Activated CD4-positive, alpha-beta T cell treated with anti-CD3 and anti-CD28 coated beads, Interleukin-2, amount 10 ng/mL, durations not matched to agents 7 days and 5 days (primary cell): ENCODE results near the gene BPIFB6. TPM values are rescaled to one million over a fixed set of nuclear protein-coding genes. Genes with fewer than 3 reads are reported as not detected.

ENCODE experiments used
- CTCF ChIA-PET: fragments of 350-600 bp; sonication (Branson Sonifier 250); formaldehyde crosslinking; loops from one replicate; lab custom pipeline; 2021; ENCODE audit warnings: antibody characterized with exemption; lab: Charles Lee
- POLR2A ChIA-PET: fragments of 350-600 bp; sonication (Branson Sonifier 250); formaldehyde crosslinking; loops from one replicate; lab custom pipeline; 2021; ENCODE audit warnings: antibody characterized with exemption; lab: Charles Lee
- DNase-seq: peaks from one replicate; pipeline ENCODE4 v3.0.0-alpha.2; 2020
- H3K27ac Mint-ChIP-seq: one replicate; pipeline ENCODE4 v1.8.0; 2021; ENCODE audit warnings: mild to moderate bottlenecking, moderate library complexity, mixed read lengths
- H3K27me3 Mint-ChIP-seq: one replicate; pipeline ENCODE4 v1.8.0; 2021; ENCODE audit warnings: mixed read lengths
- H3K36me3 Mint-ChIP-seq: one replicate; pipeline ENCODE4 v1.8.0; 2021; ENCODE audit warnings: low read depth, mixed read lengths
- H3K4me1 Mint-ChIP-seq: one replicate; pipeline ENCODE4 v1.8.0; 2021; ENCODE audit warnings: mixed read lengths
- H3K4me3 Mint-ChIP-seq: one replicate; pipeline ENCODE4 v1.8.0; 2021; ENCODE audit warnings: mild to moderate bottlenecking, moderate library complexity, mixed read lengths
- H3K9me3 Mint-ChIP-seq: one replicate; pipeline ENCODE4 v1.8.0; 2021; ENCODE audit warnings: mixed read lengths
- total RNA-seq, 2 experiments: library from RNA; stranded (reverse); gene quantifications; one replicate each; pipeline ENCODE4 v1.2.3, GENCODE V29; 2021

The BPIFB6 gene
- total RNA-seq, 2 experiments from 2014 or later, result not detected

DNA sequence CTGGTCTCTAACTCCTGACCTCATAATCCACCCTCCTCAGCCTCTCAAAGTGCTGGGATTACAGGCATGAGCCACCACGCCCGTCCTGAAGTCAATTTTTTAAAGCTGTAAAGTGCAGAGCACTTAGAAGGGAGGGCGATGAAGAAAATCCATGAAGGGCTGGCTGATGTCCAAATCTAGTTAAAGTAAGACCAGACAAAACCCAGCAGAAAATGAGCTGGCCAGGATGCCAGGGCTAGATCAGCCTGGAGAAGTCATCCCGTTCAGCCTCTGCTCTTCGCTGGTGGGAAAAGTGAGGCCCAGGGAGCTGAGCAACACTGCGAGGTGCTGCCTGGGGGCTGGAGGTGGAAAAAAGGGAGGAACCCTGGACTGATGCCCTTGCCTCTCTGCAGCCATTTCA lies 51.1 kb downstream of the BPIFB6 start:
- no peaks in the 10 kb centered on the region for H3K4me1 Mint-ChIP-seq
- POLR2A ChIA-PET, result no interaction called here
- no peaks in the 10 kb centered on the region for H3K36me3 Mint-ChIP-seq
- H3K9me3 Mint-ChIP-seq, result no peaks in the 10 kb centered on the region
- no peak overlapping the region for H3K27ac Mint-ChIP-seq
- no peaks in the 10 kb centered on the region for H3K27me3 Mint-ChIP-seq
- no peak for DNase-seq
- no peak overlapping the region for H3K4me3 Mint-ChIP-seq
- CTCF ChIA-PET, result interaction anchor here (0.7 kb wide), 1 partner anchor 438 kb away, joined by 3 read pairs; no protein-coding TSS in a partner anchor

GRCh38 chr20:33083544-33084340 lies 52.3 kb downstream of the BPIFB6 start:
- ChIA-PET CTCF (interaction anchor here (0.8 to 1.0 kb wide), 2 partner anchors 10 to 182 kb away, joined by 3 read pairs; no protein-coding TSS in a partner anchor), POLR2A (interaction anchor here (0.6 kb wide), 1 partner anchor 202 kb away, joined by 3 read pairs; no protein-coding TSS in a partner anchor)
- Mint-ChIP-seq H3K36me3 (no peaks in the 10 kb centered on the region), H3K27me3 (no peaks in the 10 kb centered on the region), H3K4me1 (no peaks in the 10 kb centered on the region), H3K4me3 (no peak overlapping the region), H3K27ac (no peak overlapping the region), H3K9me3 (no peaks in the 10 kb centered on the region)
- DNase-seq, result no peak

- Mint-ChIP-seq H3K36me3 (no peaks in the 10 kb centered on the region), H3K9me3 (no peaks in the 10 kb centered on the region), H3K4me3 (no peak overlapping the region), H3K27me3 (no peaks in the 10 kb centered on the region), H3K4me1 (no peaks in the 10 kb centered on the region), H3K27ac (no peak overlapping the region)
- ChIA-PET POLR2A (no interaction called here), CTCF (interaction anchor here (0.8 to 1.1 kb wide), 3 partner anchors 11 to 183 kb away, joined by 3 read pairs; no protein-coding TSS in a partner anchor)
- DNase-seq, result no peak
These were observed 53.3 kb downstream of the BPIFB6 start for GRCh38 chr20:33084722-33085121.

- no peaks in the 10 kb centered on the region for H3K36me3 Mint-ChIP-seq
- H3K4me3 Mint-ChIP-seq, result no peak overlapping the region
- H3K9me3 Mint-ChIP-seq, result no peaks in the 10 kb centered on the region
- DNase-seq, result no peak
- H3K27me3 Mint-ChIP-seq, result no peaks in the 10 kb centered on the region
- POLR2A ChIA-PET, result no interaction called here
- no peak overlapping the region for H3K27ac Mint-ChIP-seq
- no peaks in the 10 kb centered on the region for H3K4me1 Mint-ChIP-seq
- CTCF ChIA-PET, result interaction anchor here (1.2 kb wide), 1 partner anchor 10 kb away, joined by 3 read pairs; no protein-coding TSS in a partner anchor
These were observed 54.7 kb downstream of the BPIFB6 start for GRCh38 chr20:33086052-33086722.

DNA sequence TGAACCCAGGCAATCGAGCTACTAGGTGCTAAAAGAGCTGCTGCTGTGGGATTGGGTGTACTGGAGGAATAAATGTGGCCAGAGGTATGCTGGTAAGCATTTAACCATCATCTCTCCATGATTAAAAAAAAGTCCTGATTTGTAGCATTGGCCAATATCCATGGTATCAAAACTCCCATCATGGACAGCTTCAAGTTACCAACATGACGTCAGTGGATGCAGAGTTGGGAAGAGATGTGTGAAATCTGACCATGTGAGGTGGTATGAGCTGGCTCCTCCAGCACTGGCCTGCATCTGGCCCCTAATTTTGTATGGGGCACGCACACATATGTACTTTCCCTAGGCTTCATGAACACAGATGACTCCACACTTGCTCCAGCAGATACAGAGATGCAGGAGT lies 59.7 kb downstream of the BPIFB6 start:
- H3K27ac Mint-ChIP-seq, result no peak overlapping the region
- no peak for DNase-seq
- H3K4me3 Mint-ChIP-seq, result no peak overlapping the region
- no peaks in the 10 kb centered on the region for H3K27me3 Mint-ChIP-seq
- H3K36me3 Mint-ChIP-seq, result no peaks in the 10 kb centered on the region
- POLR2A ChIA-PET, result no interaction called here
- no peaks in the 10 kb centered on the region for H3K4me1 Mint-ChIP-seq
- H3K9me3 Mint-ChIP-seq, result no peaks in the 10 kb centered on the region
- CTCF ChIA-PET, result no interaction called here

- Mint-ChIP-seq H3K27ac (no peak overlapping the region), H3K36me3 (no peaks in the 10 kb centered on the region), H3K27me3 (no peaks in the 10 kb centered on the region), H3K9me3 (no peaks in the 10 kb centered on the region), H3K4me1 (no peaks in the 10 kb centered on the region), H3K4me3 (no peak overlapping the region)
- ChIA-PET CTCF (no interaction called here), POLR2A (no interaction called here)
- no peak for DNase-seq
These were observed 60.2 kb downstream of the BPIFB6 start for GRCh38 chr20:33091693-33092092.

- no peak overlapping the region for H3K27ac Mint-ChIP-seq
- no peak overlapping the region for H3K4me3 Mint-ChIP-seq
- CTCF ChIA-PET, result no interaction called here
- POLR2A ChIA-PET, result no interaction called here
- H3K27me3 Mint-ChIP-seq, result no peaks in the 10 kb centered on the region
- DNase-seq, result no peak
- no peaks in the 10 kb centered on the region for H3K36me3 Mint-ChIP-seq
- H3K4me1 Mint-ChIP-seq, result no peaks in the 10 kb centered on the region
- no peaks in the 10 kb centered on the region for H3K9me3 Mint-ChIP-seq
These were observed 60.9 kb downstream of the BPIFB6 start for GRCh38 chr20:33092361-33092760.

DNA sequence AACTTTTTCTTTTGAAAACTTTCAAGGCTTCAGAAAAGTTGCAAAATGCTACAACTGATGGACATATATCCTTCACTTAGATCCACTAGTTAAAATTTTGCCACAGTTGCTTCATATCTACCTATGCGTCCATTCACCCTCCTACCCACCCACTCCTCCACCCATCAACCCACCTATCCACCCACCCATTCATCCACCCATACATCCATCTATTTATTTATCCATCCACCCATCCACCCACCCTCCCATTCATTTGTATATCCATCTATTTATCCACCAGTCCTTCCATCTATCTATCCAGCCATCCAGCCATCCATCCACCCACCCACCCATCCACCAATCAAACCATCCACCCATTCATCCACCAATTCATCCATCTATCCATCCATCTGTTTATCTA lies 61.6 kb downstream of the BPIFB6 start:
- DNase-seq, result no peak
- Mint-ChIP-seq H3K27ac (no peak overlapping the region), H3K9me3 (no peaks in the 10 kb centered on the region), H3K36me3 (no peaks in the 10 kb centered on the region), H3K27me3 (no peaks in the 10 kb centered on the region), H3K4me1 (no peaks in the 10 kb centered on the region), H3K4me3 (no peak overlapping the region)
- ChIA-PET POLR2A (no interaction called here), CTCF (no interaction called here)

DNA sequence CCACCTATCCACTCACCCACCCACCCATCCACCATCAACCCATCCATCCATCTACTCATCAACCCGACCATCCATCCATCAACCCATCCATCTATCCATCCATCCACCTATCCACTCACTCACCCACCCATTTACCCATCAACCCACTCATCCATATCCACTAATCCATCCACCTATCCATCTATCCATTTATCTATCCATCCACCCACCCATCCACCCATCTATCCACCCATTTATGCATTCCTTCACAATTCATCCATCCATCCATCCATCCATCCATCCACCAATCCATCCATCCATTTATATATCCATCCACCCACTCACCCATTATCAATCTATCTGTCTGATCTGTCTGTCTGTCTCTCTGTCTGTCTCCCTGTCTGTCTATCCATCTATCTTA lies 62.1 kb downstream of the BPIFB6 start:
- no peak for DNase-seq
- Mint-ChIP-seq H3K9me3 (no peaks in the 10 kb centered on the region), H3K27ac (no peak overlapping the region), H3K36me3 (no peaks in the 10 kb centered on the region), H3K4me3 (no peak overlapping the region), H3K4me1 (no peaks in the 10 kb centered on the region), H3K27me3 (no peaks in the 10 kb centered on the region)
- ChIA-PET POLR2A (no interaction called here), CTCF (no interaction called here)

Other genes with a start within 250 kb of the BPIFB6 start
- gene MAPRE1, start 211.7 kb upstream of the BPIFB6 start, total RNA-seq, result 100 to 1,000 TPM; 133 to 143 TPM
- 1 to 10 TPM in 1 of 2 experiments, under 1 TPM in 1; 0.94 to 1.2 TPM for gene EFCAB8, start 172.7 kb upstream of the BPIFB6 start, total RNA-seq
- gene SUN5, start 27.2 kb upstream of the BPIFB6 start, total RNA-seq, result not detected
- gene BPIFB2, start 23.9 kb upstream of the BPIFB6 start, total RNA-seq, result not detected
- not detected for gene BPIFB3, start 22.3 kb downstream of the BPIFB6 start, total RNA-seq
- not detected for gene BPIFB4, start 48.0 kb downstream of the BPIFB6 start, total RNA-seq
- gene BPIFA2, start 136.5 kb downstream of the BPIFB6 start, total RNA-seq, result not detected
- gene BPIFA3, start 185.7 kb downstream of the BPIFB6 start, total RNA-seq, result not detected
- gene BPIFA1, start 204.3 kb downstream of the BPIFB6 start, total RNA-seq, result not detected